WERI-Rb-1 (cell line): ENCODE measurements around the gene IFT25.
"Not testable (repeated sequence)": the region's sequence is repeated elsewhere in the genome, so short reads cannot be mapped to it uniquely, and the experiment has no call there.

Experiments used
- DNase-seq: peaks from one replicate; pipeline ENCODE4 v3.0.0-alpha.2; 2020
- H3K27ac ChIP-seq: fragments of 250-450 bp; sonication (Bioruptor Pico); 2 replicates; pipeline ENCODE4 v1.5.1; 2020; ENCODE audit warnings: mild to moderate bottlenecking, moderate library complexity
- H3K27me3 ChIP-seq: fragments of 250-450 bp; sonication (Bioruptor Pico); 2 replicates; pipeline ENCODE4 v1.5.1; 2021; ENCODE audit warnings: mild to moderate bottlenecking, low read depth, moderate library complexity; ENCODE audit not compliant: insufficient read depth, severe bottlenecking
- H3K36me3 ChIP-seq: fragments of 250-450 bp; sonication (Bioruptor Pico); 2 replicates; pipeline ENCODE4 v1.5.1; 2020; ENCODE audit warnings: mild to moderate bottlenecking, moderate library complexity
- H3K4me3 ChIP-seq: 2 replicates; pipeline ENCODE4 v1.5.1; 2011; ENCODE audit warnings: low read depth, mild to moderate bottlenecking, control low read depth, low read length
- H3K9me3 ChIP-seq: fragments of 250-450 bp; sonication (Bioruptor Pico); 2 replicates; pipeline ENCODE4 v1.5.1; 2021; ENCODE audit warnings: mild to moderate bottlenecking, moderate library complexity; ENCODE audit not compliant: severe bottlenecking
- TF ChIP-seq, protein P1 (sequence below): IDR thresholded peaks from 2 replicates; pipeline ENCODE4 v1.5.1; 2011; ENCODE audit warnings: low read depth, mild to moderate bottlenecking, control low read depth, inconsistent platforms, low read length

The IFT25 gene

DNA sequence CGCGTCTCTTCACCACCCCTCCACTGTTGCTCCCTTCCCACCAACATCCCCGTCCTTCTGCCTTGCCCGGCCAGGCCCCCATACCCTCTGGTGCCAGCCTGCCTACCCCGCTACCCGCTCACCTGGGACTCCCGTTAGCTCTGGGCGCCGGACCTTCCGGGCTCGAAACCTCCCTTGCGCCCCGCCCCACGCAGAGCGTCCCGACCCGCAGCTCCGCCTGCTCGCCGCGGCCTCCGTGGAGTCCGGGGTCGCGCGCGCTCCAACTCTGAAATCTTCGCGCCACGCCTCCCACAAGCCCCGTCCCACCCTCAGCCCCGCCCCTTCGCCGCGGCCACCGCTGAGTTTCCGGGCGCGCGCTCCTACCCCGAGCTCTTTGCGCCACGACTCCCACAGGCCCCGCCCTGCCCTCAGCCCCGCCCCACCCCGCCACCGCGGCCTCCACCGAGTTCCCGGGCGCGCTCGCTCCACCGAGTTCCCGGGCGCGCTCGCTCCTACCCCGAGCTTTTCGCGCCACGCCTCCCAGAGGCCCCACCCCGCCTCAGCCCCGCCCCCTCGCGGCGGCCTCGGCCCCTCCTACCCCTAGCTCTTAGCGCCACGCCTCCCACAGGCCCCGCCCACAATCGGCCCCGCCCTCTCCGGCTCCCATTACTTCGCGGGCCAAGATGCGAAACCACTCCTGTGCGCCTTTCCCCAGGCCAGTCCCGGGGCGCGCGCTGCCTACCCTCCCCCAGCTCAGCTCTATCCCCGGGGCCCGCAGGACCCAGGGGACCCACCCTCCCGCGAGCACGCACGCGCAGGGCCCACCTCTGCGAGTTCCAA is at the start of gene IFT25:
Gene IFT25 (minus strand): TSS at position 267 of the 819 bp plus-strand sequence. CDS start 5,617 bp downstream, outside the sequence.
- TF ChIP-seq, protein P1, sequence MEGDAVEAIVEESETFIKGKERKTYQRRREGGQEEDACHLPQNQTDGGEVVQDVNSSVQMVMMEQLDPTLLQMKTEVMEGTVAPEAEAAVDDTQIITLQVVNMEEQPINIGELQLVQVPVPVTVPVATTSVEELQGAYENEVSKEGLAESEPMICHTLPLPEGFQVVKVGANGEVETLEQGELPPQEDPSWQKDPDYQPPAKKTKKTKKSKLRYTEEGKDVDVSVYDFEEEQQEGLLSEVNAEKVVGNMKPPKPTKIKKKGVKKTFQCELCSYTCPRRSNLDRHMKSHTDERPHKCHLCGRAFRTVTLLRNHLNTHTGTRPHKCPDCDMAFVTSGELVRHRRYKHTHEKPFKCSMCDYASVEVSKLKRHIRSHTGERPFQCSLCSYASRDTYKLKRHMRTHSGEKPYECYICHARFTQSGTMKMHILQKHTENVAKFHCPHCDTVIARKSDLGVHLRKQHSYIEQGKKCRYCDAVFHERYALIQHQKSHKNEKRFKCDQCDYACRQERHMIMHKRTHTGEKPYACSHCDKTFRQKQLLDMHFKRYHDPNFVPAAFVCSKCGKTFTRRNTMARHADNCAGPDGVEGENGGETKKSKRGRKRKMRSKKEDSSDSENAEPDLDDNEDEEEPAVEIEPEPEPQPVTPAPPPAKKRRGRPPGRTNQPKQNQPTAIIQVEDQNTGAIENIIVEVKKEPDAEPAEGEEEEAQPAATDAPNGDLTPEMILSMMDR = no peak
- Histone ChIP-seq H3K4me3 (peak within 1 kb of the TSS; percentile 82), H3K36me3 (peaks cover 21% of the 10 kb centered on the region), H3K27me3 (no peaks in the 10 kb centered on the region), H3K9me3 (no peaks in the 10 kb centered on the region), H3K27ac (peak within 1 kb of the TSS; percentile 94)
- peak; percentile 96 for DNase-seq

DNA sequence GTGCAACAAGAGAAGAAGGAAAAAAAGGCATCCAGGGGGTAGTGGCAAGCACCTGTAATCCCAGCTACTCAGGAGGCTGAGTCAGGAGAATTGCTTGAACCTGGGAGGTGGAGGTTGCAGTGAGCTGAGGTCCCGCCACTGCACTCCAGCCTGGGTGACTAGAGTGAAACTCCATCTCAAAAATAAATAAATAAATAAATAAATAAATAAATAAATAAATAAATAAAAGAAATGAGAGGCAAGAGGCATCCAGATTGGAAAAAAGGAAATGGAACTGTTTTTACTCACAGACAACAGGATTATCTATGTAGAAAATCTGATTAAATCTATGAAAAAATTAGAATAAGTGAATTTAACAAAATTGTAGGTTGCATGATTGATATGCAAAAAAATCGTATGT is 49.0 kb upstream of the IFT25 start:
- not testable (repeated sequence) for H3K27ac ChIP-seq, H3K36me3 ChIP-seq, DNase-seq, H3K27me3 ChIP-seq, H3K9me3 ChIP-seq, H3K4me3 ChIP-seq

DNA sequence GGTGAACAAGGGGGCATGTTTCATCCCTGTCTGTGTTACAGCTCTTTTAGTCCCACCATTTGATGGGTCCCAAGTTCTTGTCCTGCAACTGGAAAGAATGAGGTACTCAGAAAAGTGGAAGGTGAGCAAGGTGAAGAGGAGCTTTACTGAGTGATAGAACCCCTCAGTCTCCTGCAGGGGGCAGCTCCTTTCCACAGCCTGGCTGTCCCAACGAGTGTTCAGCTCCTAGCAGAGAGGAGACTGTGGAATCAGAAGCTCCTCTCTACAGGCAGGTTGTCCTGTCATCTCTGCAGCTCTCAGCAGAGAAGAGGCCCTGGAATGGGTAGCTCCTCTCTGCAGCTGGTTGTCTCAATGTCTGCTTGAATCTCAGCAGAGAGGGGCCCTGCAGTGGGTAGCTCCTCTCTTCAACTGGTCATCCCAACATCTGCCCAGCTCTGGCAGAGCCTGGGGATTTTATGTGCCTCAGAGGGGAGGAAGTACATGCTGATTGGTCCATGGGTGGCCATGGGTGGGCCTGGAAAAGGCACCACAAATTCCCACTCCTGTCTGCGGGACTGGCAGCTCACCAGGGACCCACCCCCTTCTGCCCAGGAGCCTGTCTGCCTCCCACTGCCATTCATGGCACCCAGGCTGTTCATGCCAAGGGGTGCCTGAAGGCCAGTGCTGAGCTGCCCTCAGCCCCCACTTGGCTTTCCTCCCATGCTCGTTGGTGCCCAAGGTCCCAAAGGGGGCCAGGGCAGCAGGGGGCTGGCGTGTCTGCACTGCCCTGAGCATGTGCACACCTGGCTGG is 46.8 kb upstream of the IFT25 start:
- TF ChIP-seq, protein P1 = peak; percentile 71; the same call in 1 of the 2 replicates
- peaks cover 4% of the 10 kb centered on the region for H3K9me3 ChIP-seq
- H3K27me3 ChIP-seq = no peaks in the 10 kb centered on the region
- DNase-seq = peak; percentile 39
- H3K36me3 ChIP-seq = no peaks in the 10 kb centered on the region
- no peak overlapping the region for H3K4me3 ChIP-seq
- H3K27ac ChIP-seq = no peak overlapping the region

DNA sequence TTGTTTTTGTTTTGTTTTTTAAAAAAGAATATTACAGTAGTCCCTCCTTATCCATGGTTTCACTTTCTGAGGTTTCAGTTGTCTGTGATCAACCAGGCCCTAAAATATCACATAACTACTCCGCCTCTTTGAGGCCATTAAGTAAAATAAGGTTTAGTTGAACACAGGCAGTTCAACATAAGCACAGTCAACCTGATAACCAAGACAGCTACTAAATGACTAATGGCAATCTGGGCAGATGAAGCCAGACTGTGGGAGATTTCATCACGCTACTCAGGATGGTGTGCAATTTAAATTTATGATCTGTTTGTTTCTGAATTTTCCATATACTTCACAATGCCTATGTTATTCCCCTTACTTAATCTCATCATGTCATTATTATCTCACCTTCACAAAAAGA is 42.4 kb upstream of the IFT25 start:
- Histone ChIP-seq H3K27ac (no peak overlapping the region), H3K4me3 (no peak overlapping the region), H3K9me3 (peaks cover 4% of the 10 kb centered on the region), H3K36me3 (no peaks in the 10 kb centered on the region), H3K27me3 (no peaks in the 10 kb centered on the region)
- TF ChIP-seq, protein P1 = no peak
- DNase-seq = no peak

DNA sequence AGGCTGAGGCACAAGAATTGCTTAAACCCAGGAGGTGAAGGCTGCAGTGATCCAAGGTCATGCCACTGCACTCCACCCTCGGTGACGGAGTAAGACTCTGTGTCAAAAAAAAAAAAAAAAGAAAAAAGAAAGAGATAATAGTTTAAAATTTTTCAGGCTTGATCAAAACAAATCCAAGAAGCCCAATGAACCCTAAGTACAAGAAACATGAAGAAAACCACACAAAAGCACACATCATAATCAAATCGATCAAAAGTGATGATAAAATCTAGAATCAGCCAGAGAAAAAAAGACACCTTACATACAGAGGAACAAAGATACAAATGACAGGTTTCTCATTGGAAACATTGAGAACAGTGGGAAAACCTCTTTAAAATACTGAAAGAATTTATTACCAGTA is 41.0 kb upstream of the IFT25 start:
- TF ChIP-seq, protein P1 = no peak
- H3K9me3 ChIP-seq = no peaks in the 10 kb centered on the region

DNA sequence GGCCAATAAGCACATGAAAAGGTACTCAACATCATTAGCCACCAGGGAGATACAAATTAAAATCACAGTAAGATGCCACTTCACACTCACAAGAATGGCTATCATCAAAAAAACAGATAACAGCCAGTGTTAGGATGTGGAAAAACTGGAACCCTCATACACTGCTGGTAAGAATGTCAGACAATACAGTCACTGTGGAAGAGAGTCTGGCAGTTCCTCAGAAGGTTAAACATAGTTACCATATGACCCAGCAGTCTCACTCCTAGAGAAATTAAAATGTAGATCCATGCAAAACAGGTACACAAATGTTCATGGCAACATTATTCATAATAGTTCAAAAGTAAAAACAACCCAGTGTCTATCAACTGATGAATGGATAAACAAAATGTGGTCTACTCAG is 39.2 kb upstream of the IFT25 start:
- no peak overlapping the region for H3K4me3 ChIP-seq
- TF ChIP-seq, protein P1 = no peak
- H3K27me3 ChIP-seq = no peaks in the 10 kb centered on the region
- no peak for DNase-seq
- H3K9me3 ChIP-seq = no peaks in the 10 kb centered on the region
- H3K36me3 ChIP-seq = no peaks in the 10 kb centered on the region
- no peak overlapping the region for H3K27ac ChIP-seq

More for the DNA sequence above, 41.0 kb upstream of the IFT25 start:
- no peak for DNase-seq
- H3K27ac ChIP-seq = no peak overlapping the region
- H3K36me3 ChIP-seq = no peaks in the 10 kb centered on the region
- H3K4me3 ChIP-seq = no peak overlapping the region
- no peaks in the 10 kb centered on the region for H3K27me3 ChIP-seq
